T47D (cell line): Measurements from ENCODE around the gene TMEM135.
A peak's percentile ranks its signal among the peaks of the same experiment; 100 is the strongest.
"Not testable (repeated sequence)": the region's sequence is repeated elsewhere in the genome, so short reads cannot be mapped to it uniquely, and the experiment has no call there.

Experiments used
- DNase-seq, 2 experiments: peaks; one replicate each; pipeline versions ENCODE4 v3.0.0 to v3.0.0-alpha.2; 2011 to 2012; ENCODE audit warnings: low read depth in 1 of 2, low spot score in 1 of 2
- JUND ChIP-seq: IDR thresholded peaks from 2 replicates; pipeline ENCODE4 v1.6.1; 2012; ENCODE audit warnings: low read depth
- in situ Hi-C: cut with HindIII; loops from 2 replicates; pipeline ENCODE4 v1.10.0; 2016; ENCODE audit warnings: low sequenced_read_pairs, low pct_unique_long_range_greater_than_20kb

The TMEM135 gene

DNA sequence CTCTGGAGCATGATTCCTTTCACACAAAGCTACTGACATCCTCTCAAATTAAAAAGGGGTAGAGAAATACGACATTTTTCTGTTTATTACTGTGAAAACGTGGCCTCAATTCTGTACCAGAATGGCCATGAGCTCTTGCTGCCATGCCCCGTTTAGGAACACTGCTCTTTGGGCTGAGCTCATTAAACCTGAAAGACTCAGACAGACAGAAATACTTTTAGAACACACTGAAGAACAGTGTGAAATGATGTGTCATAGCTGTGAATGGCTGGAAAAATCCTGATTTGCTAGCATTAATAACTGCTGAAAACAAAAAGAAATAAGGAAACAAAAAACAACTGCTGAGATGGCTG lies 32.2 kb upstream of the TMEM135 start:
- DNase-seq, result no peak
- in situ Hi-C loops, result no loop called here
- no peak for TF ChIP-seq JUND

GRCh38 chr11:87006035-87006434 lies 31.7 kb upstream of the TMEM135 start:
- in situ Hi-C loops, result no loop called here
- peak in 1 of 2 experiments; percentile 77 for DNase-seq
- TF ChIP-seq JUND, result peak; percentile 32; the same call in 1 of the 2 replicates

DNA sequence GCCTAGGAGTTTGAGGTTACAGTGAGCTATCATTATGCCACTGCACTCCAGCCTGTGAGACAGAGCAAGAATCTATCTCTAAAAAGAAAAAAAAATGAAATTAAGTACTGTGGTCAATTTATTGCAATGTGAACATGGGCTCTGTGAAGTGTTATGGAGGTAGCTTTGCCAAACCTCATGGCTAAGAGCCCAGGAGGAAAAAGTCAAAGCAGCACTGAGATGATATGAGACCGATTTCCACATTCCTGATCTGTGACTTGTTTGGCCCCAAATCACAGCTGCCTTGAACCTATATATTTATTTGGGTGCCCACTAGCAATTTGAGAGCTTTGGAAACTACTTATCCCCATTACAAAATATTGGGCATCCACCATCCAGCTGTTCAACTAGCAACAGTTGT lies 29.8 kb upstream of the TMEM135 start:
- no peak for TF ChIP-seq JUND
- no peak for DNase-seq

DNA sequence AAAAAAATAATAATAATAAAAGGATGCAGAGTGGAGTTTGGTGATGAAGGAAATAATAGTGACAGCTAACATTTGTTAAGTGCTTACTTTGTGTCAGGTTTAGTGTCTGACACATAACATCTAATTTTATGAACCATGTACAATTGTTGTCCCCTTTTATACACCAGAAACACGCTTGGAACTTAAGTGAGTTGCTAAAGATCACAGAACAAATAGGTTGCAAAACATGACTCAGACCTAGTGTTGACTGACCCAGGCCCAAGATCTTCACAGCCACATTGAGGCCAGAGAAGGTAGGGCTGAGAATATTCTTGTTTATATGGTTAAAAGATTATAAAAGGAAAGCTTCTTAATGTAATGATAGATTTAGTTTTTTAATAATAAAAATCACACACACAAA lies 25.6 kb upstream of the TMEM135 start:
- in situ Hi-C loops, result no loop called here
- no peak for TF ChIP-seq JUND
- DNase-seq, result no peak

More for the DNA sequence above, 29.8 kb upstream of the TMEM135 start:
- in situ Hi-C loops, result no loop called here

DNA sequence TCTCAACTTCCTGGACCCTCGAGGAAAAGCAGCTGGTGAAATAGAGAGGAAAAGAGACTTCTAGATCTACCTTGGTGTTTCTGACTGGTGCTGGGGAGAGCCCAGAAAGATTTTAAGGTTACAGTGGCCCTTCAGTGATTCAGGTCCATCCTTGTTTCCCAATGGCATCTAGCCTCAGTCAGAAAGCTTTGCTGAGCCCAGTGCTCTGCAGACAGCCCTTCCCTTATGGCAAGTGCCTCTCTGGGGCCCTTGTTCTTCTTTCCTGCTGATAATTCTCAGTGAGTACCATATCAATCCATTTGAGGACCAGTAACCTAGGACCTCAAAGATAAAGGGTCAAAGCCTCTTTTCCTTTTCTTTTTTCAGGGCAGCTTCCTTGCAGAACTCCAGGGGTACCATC lies 25.1 kb upstream of the TMEM135 start:
- in situ Hi-C loops, result no loop called here
- DNase-seq, result no peak
- TF ChIP-seq JUND, result no peak

DNA sequence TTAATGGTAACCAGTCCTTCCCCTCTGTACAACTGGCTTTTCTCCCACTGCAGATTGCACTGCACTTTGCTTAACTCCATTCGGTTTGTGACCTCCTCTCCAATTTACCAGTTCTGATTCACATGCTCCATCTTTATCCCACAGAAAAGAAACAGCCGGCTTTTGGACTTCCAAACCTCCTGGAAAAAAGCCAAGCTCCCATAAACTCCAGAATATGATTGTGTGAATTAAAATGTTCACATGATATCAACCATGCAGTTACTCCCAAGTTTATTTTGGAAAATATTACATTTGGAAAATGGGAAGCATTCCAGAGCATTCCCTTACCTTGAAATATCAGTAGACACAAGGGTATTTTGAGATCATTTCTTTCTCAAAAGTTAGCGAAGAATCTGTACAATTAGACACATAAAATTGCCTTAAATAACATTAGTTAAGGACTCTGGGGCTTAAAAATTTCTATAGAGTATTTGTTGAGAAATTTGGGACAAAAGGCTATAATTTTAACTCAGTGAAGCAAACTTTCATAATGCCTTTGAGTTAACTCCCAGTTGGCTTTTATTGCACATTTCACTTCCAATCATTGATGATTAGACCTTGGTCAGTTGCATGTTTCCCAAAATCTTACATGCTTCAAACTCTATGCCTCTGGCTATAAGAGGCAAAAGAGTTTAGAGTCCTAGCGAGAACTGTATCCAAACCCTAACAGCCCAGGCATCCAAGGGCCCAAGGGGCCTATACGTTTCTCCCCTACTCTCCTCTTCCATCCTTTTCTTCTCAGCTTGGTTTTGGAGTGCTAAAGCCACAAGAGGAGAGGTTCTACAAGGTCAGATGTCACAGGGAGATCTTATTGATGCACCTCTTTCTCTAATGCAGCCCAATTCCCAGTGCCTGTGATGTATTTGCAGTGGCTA lies 23.6 kb upstream of the TMEM135 start:
- in situ Hi-C loops, result no loop called here
- TF ChIP-seq JUND, result no peak
- DNase-seq, result no peak

- no peak for DNase-seq
- in situ Hi-C loops, result no loop called here
- TF ChIP-seq JUND, result no peak
Measured at GRCh38 chr11:87015645-87016044, 22.1 kb upstream of the TMEM135 start.

GRCh38 chr11:87019613-87020271 lies 18.0 kb upstream of the TMEM135 start:
- TF ChIP-seq JUND, result no peak
- no peak for DNase-seq
- in situ Hi-C loops, result no loop called here

GRCh38 chr11:87020336-87020735 lies 17.4 kb upstream of the TMEM135 start:
- in situ Hi-C loops, result no loop called here
- DNase-seq, result no peak
- no peak for TF ChIP-seq JUND

DNA sequence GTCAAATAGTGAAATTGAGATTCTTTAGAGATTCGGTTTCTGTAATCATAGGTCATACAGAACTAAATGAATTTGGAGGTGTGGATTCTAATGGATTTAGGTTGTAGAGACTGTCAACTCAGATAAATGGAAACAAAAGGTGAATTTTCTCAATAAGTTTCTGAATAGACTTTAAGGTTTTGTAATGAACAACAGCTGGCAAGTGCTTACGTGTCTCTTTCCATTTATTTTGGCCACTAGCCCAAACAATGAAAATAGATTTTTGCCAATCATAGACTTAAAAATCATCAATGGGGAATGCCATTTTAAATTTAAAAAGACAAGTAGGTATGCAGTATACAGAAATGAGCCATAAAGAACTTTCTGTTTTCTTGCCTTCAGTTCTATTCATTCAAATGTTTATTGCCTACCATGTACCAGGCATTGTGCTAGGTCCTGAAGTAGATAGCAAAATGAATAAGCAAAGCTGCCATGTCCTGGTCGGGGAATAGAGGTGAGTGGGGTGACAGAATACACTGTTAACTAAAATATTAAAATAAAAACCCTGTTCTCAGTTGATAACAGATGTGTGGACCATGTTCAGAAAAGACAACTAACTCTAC lies 16.9 kb upstream of the TMEM135 start:
- TF ChIP-seq JUND, result no peak
- in situ Hi-C loops, result no loop called here
- DNase-seq, result no peak

- in situ Hi-C loops, result no loop called here
- no peak for DNase-seq
- no peak for TF ChIP-seq JUND
Measured at GRCh38 chr11:87022254-87022653, 15.5 kb upstream of the TMEM135 start.

- TF ChIP-seq JUND, result no peak
- DNase-seq, result peak in 1 of 2 experiments; percentile 64
- in situ Hi-C loops, result no loop called here
Measured at GRCh38 chr11:87022738-87023137, 15.0 kb upstream of the TMEM135 start.

- in situ Hi-C loops, DNase-seq: not testable (repeated sequence)
Measured at GRCh38 chr11:87026415-87026814, 11.3 kb upstream of the TMEM135 start.
